Activated B cell treated with CpG ODN at 0.5 μM for 24 hours (primary cell): ENCODE data around the gene C9orf153. TPM values are rescaled to one million over a fixed set of nuclear protein-coding genes. Genes with fewer than 3 reads are reported as not detected.

Experiments used
- ATAC-seq: fragments of 200-7000 bp; cut with Tn5 transposase; one replicate; pipeline ENCODE4 v1.10.0; 2021; ENCODE audit warnings: low read depth, mild to moderate bottlenecking, moderate library complexity
- CTCF ChIA-PET: fragments of 350-600 bp; sonication (Branson Sonifier 250); formaldehyde crosslinking; loops from one replicate; lab custom pipeline; 2021; ENCODE audit warnings: antibody characterized with exemption; lab: Charles Lee
- POLR2A ChIA-PET: fragments of 350-600 bp; sonication (Branson Sonifier 250); formaldehyde crosslinking; loops from one replicate; lab custom pipeline; 2021; ENCODE audit warnings: antibody characterized with exemption; lab: Charles Lee
- DNase-seq: peaks from one replicate; pipeline ENCODE4 v3.0.0; 2022
- H3K27ac Mint-ChIP-seq: one replicate; pipeline ENCODE4 v1.8.0; 2020; ENCODE audit warnings: mixed read lengths
- H3K27me3 Mint-ChIP-seq: one replicate; pipeline ENCODE4 v1.8.0; 2021; ENCODE audit warnings: mixed read lengths
- H3K36me3 Mint-ChIP-seq: one replicate; pipeline ENCODE4 v1.8.0; 2021; ENCODE audit warnings: low read depth, mixed read lengths
- H3K4me1 Mint-ChIP-seq: one replicate; pipeline ENCODE4 v1.8.0; 2021; ENCODE audit warnings: mixed read lengths
- H3K4me3 Mint-ChIP-seq: one replicate; pipeline ENCODE4 v1.8.0; 2020; ENCODE audit warnings: mild to moderate bottlenecking, mixed read lengths
- H3K9me3 Mint-ChIP-seq: one replicate; pipeline ENCODE4 v1.8.0; 2020; ENCODE audit warnings: mixed read lengths
- CTCF ChIP-seq: fragments of 200-600 bp; IDR thresholded peaks from one replicate; pipeline ENCODE4 v1.8.0; 2022; ENCODE audit warnings: antibody characterized with exemption, mild to moderate bottlenecking
- intact Hi-C: fragments of 100-400 bp; cut with micrococcal nuclease; formaldehyde crosslinking; loops from one replicate; pipeline ENCODE4 v1.15.1; 2024
- total RNA-seq: library from RNA; stranded (reverse); gene quantifications from 2 replicates; pipeline ENCODE4 v1.2.3, GENCODE V29; 2022

C9orf153 gene
- total RNA-seq, 1 donor from 2014 or later: 0.18 TPM

- no peaks in the 10 kb centered on the region for H3K36me3 Mint-ChIP-seq
Observed at GRCh38 chr9:86186696-86187095, 72.8 kb downstream of the C9orf153 start.

GRCh38 chr9:86185872-86186271 lies 73.6 kb downstream of the C9orf153 start:
- H3K9me3 Mint-ChIP-seq: peaks cover 2% of the 10 kb centered on the region
- ChIA-PET POLR2A (no interaction called here), CTCF (no interaction called here)
- H3K27me3 Mint-ChIP-seq: no peaks in the 10 kb centered on the region
- intact Hi-C loops: no loop called here
- H3K27ac Mint-ChIP-seq: no peak overlapping the region
- DNase-seq (no peak), ATAC-seq (no peak)
- no peak for TF ChIP-seq CTCF
- H3K4me3 Mint-ChIP-seq: no peak overlapping the region
- H3K4me1 Mint-ChIP-seq: no peaks in the 10 kb centered on the region
- no peaks in the 10 kb centered on the region for H3K36me3 Mint-ChIP-seq

More at GRCh38 chr9:86186696-86187095, 72.8 kb downstream of the C9orf153 start:
- CTCF ChIA-PET: no interaction called here
- Mint-ChIP-seq H3K4me1 (no peaks in the 10 kb centered on the region), H3K27ac (no peak overlapping the region), H3K27me3 (no peaks in the 10 kb centered on the region), H3K9me3 (peaks cover 6% of the 10 kb centered on the region), H3K4me3 (no peak overlapping the region)
- intact Hi-C loops: no loop called here
- TF ChIP-seq CTCF: no peak
- no peak for ATAC-seq
- POLR2A ChIA-PET: no interaction called here
- no peak for DNase-seq

- no peaks in the 10 kb centered on the region for H3K36me3 Mint-ChIP-seq
- ChIA-PET CTCF (no interaction called here), POLR2A (no interaction called here)
Observed at GRCh38 chr9:86184138-86184524, 75.3 kb downstream of the C9orf153 start.

GRCh38 chr9:86183229-86184137 lies 76.0 kb downstream of the C9orf153 start:
- H3K9me3 Mint-ChIP-seq: no peaks in the 10 kb centered on the region
- ChIA-PET CTCF (no interaction called here), POLR2A (no interaction called here)
- no peaks in the 10 kb centered on the region for H3K4me1 Mint-ChIP-seq
- no peaks in the 10 kb centered on the region for H3K36me3 Mint-ChIP-seq
- no peak for ATAC-seq
- H3K27ac Mint-ChIP-seq: no peak overlapping the region
- no peaks in the 10 kb centered on the region for H3K27me3 Mint-ChIP-seq
- TF ChIP-seq CTCF: no peak
- H3K4me3 Mint-ChIP-seq: no peak overlapping the region
- intact Hi-C loops: no loop called here
- no peak for DNase-seq

More at GRCh38 chr9:86184138-86184524, 75.3 kb downstream of the C9orf153 start:
- TF ChIP-seq CTCF: no peak
- Mint-ChIP-seq H3K4me3 (no peak overlapping the region), H3K27ac (no peak overlapping the region), H3K27me3 (no peaks in the 10 kb centered on the region), H3K4me1 (no peaks in the 10 kb centered on the region), H3K9me3 (no peaks in the 10 kb centered on the region)
- intact Hi-C loops: no loop called here
- DNase-seq: no peak
- no peak for ATAC-seq

- no peaks in the 10 kb centered on the region for H3K9me3 Mint-ChIP-seq
- DNase-seq: no peak
- peaks cover under 1% of the 10 kb centered on the region for H3K27me3 Mint-ChIP-seq
- H3K4me1 Mint-ChIP-seq: no peaks in the 10 kb centered on the region
- H3K36me3 Mint-ChIP-seq: no peaks in the 10 kb centered on the region
- H3K4me3 Mint-ChIP-seq: no peak overlapping the region
- intact Hi-C loops: no loop called here
- ChIA-PET POLR2A (no interaction called here), CTCF (no interaction called here)
- TF ChIP-seq CTCF: no peak
- no peak overlapping the region for H3K27ac Mint-ChIP-seq
- ATAC-seq: no peak
Observed at GRCh38 chr9:86181379-86182315, 77.8 kb downstream of the C9orf153 start.
